BLaER1 treated with 17β-estradiol and CSF1 and Interleukin-3, amounts not matched to agents 10 nM and 100 nM (cell line): ENCODE results near the gene EFNA4.
A peak's percentile ranks its signal among the peaks of the same experiment; 100 is the strongest.

Source experiments
- H3K27ac ChIP-seq, 11 experiments: shearing (Covaris generic); formaldehyde crosslinking; 2 replicates each; pipeline ENCODE4 v1.8.1; 2022
- H3K27me3 ChIP-seq, 11 experiments: shearing (Covaris generic); formaldehyde crosslinking; 2 replicates each; pipeline ENCODE4 v1.8.1; 2022
- H3K36me3 ChIP-seq, 11 experiments: shearing (Covaris generic); formaldehyde crosslinking; 2 replicates each; pipeline ENCODE4 v1.8.1; 2022
- H3K4me1 ChIP-seq, 10 experiments: shearing (Covaris generic); formaldehyde crosslinking; 2 replicates each; pipeline ENCODE4 v1.8.1; 2022
- H3K4me2 ChIP-seq, 11 experiments: shearing (Covaris generic); formaldehyde crosslinking; 2 replicates each; pipeline ENCODE4 v1.8.1; 2022
- H3K4me3 ChIP-seq, 10 experiments: shearing (Covaris generic); formaldehyde crosslinking; 2 replicates each; pipeline ENCODE4 v1.8.1; 2022
- H3K9ac ChIP-seq, 11 experiments: shearing (Covaris generic); formaldehyde crosslinking; 2 replicates each; pipeline ENCODE4 v1.8.1; 2022
- H3K9me3 ChIP-seq, 11 experiments: shearing (Covaris generic); formaldehyde crosslinking; replicated peaks in 1 of 11; 2 replicates each; pipeline ENCODE4 v1.8.1; 2022
- H4K20me1 ChIP-seq, 11 experiments: shearing (Covaris generic); formaldehyde crosslinking; 2 replicates each; pipeline ENCODE4 v1.8.1; 2022
- Cebpa-rat ChIP-seq, 11 experiments: shearing (Covaris generic); IDR thresholded peaks; 2 replicates each; pipeline ENCODE4 v1.8.1; 2022

Gene EFNA4

GRCh38 chr1:155077758-155078445 is 14.4 kb downstream of the EFNA4 start:
- Histone ChIP-seq H3K9ac (peak overlapping the region in 7 of 11 experiments; percentile 9 to 76 (median 65); a peak in 12 of 22 replicates), H3K27ac (peak overlapping the region in 6 of 11 experiments; percentile 9 to 86 (median 31); a peak in 6 of 22 replicates), H3K4me1 (peaks cover 97 to 100% (median 100%) of the 10 kb centered on the region in 10 experiments), H4K20me1 (peaks cover 29 to 51% (median 37%) of the 10 kb centered on the region in 11 experiments; a peak in 20 of 22 replicates), H3K4me2 (peak overlapping the region; percentile 94 to 100 (median 98)), H3K27me3 (peaks cover 42 to 48% (median 42%) of the 10 kb centered on the region in 11 experiments), H3K9me3 (no peaks in the 10 kb centered on the region), H3K36me3 (no peaks in the 10 kb centered on the region), H3K4me3 (peak overlapping the region in 5 of 10 experiments; percentile 54 to 65 (median 61); a peak in 5 of 20 replicates)
- TF ChIP-seq Cebpa-rat (IDR thresholded peaks at IDR 0.05), result no peak

GRCh38 chr1:155078469-155079209 is 15.1 kb downstream of the EFNA4 start, which contains the start of gene EFNA3:
Gene EFNA3, plus strand, starts transcription at chr1:155078837. Its CDS starts 105 bp downstream, at chr1:155078942.
- peak within 1 kb of the TSS; percentile 33 to 76 (median 63) for H3K9ac ChIP-seq
- TF ChIP-seq Cebpa-rat (IDR thresholded peaks at IDR 0.05), result no peak
- H3K27me3 ChIP-seq, result peaks cover 49 to 55% (median 50%) of the 10 kb centered on the region in 11 experiments

GRCh38 chr1:155079210-155079486 is 15.6 kb downstream of the EFNA4 start:
- no peaks in the 10 kb centered on the region for H3K36me3 ChIP-seq
- peak overlapping the region; percentile 49 to 67 (median 58) for H3K4me3 ChIP-seq
- H3K27ac ChIP-seq, result peak overlapping the region in 1 of 11 experiments; percentile 15; a peak in 1 of 22 replicates
- no peak for TF ChIP-seq Cebpa-rat (IDR thresholded peaks at IDR 0.05)
- peaks cover 53 to 59% (median 55%) of the 10 kb centered on the region in 11 experiments for H3K27me3 ChIP-seq
- H3K9me3 ChIP-seq, result no peaks in the 10 kb centered on the region
- peaks cover 97 to 100% (median 100%) of the 10 kb centered on the region in 10 experiments for H3K4me1 ChIP-seq
- peak overlapping the region; percentile 33 to 76 (median 63); a peak in 21 of 22 replicates for H3K9ac ChIP-seq
- peaks cover 33 to 64% (median 50%) of the 10 kb centered on the region in 11 experiments; a peak in 20 of 22 replicates for H4K20me1 ChIP-seq
- H3K4me2 ChIP-seq, result peak overlapping the region; percentile 94 to 100 (median 98)

More at GRCh38 chr1:155078469-155079209, 15.1 kb downstream of the EFNA4 start, which contains the start of gene EFNA3:
- Histone ChIP-seq H3K9me3 (no peaks in the 10 kb centered on the region), H3K36me3 (no peaks in the 10 kb centered on the region), H3K4me2 (peak within 1 kb of the TSS; percentile 94 to 100 (median 98)), H4K20me1 (peaks cover 33 to 59% (median 44%) of the 10 kb centered on the region in 11 experiments; a peak in 20 of 22 replicates), H3K4me3 (peak within 1 kb of the TSS; percentile 49 to 67 (median 58)), H3K27ac (peak within 1 kb of the TSS in 6 of 11 experiments; percentile 9 to 86 (median 31); a peak in 7 of 22 replicates), H3K4me1 (peaks cover 97 to 100% (median 100%) of the 10 kb centered on the region in 10 experiments)

GRCh38 chr1:155079487-155080311 is 16.2 kb downstream of the EFNA4 start:
- H3K4me1 ChIP-seq, result peaks cover 95 to 99% (median 99%) of the 10 kb centered on the region in 10 experiments
- 0 out of 22 replicates have a peak overlapping the region, but pooled peaks of 1 of the 11 experiments have one; percentile 15 for H3K27ac ChIP-seq
- H3K9ac ChIP-seq, result peak overlapping the region; percentile 33 to 76 (median 63); a peak in 19 of 22 replicates
- H3K4me3 ChIP-seq, result peak overlapping the region; percentile 49 to 67 (median 58)
- peaks cover 33 to 68% (median 51%) of the 10 kb centered on the region in 11 experiments; a peak in 20 of 22 replicates for H4K20me1 ChIP-seq
- H3K36me3 ChIP-seq, result no peaks in the 10 kb centered on the region
- peaks cover 53 to 60% (median 56%) of the 10 kb centered on the region in 11 experiments for H3K27me3 ChIP-seq
- H3K4me2 ChIP-seq, result peak overlapping the region; percentile 94 to 100 (median 98)
- TF ChIP-seq Cebpa-rat (IDR thresholded peaks at IDR 0.05), result no peak
- H3K9me3 ChIP-seq, result no peaks in the 10 kb centered on the region

GRCh38 chr1:155080312-155081228 is 17.0 kb downstream of the EFNA4 start:
- TF ChIP-seq Cebpa-rat (IDR thresholded peaks at IDR 0.05), result no peak
- Histone ChIP-seq H3K36me3 (no peaks in the 10 kb centered on the region), H3K4me3 (peak overlapping the region; percentile 49 to 67 (median 58)), H3K27ac (0 out of 22 replicates have a peak overlapping the region, but pooled peaks of 1 of the 11 experiments have one; percentile 5), H3K9me3 (no peaks in the 10 kb centered on the region), H3K4me2 (peak overlapping the region; percentile 94 to 100 (median 98)), H4K20me1 (peaks cover 33 to 68% (median 51%) of the 10 kb centered on the region in 11 experiments; a peak in 20 of 22 replicates), H3K9ac (peak overlapping the region; percentile 27 to 76 (median 63); a peak in 20 of 22 replicates), H3K4me1 (peaks cover 88 to 93% (median 93%) of the 10 kb centered on the region in 10 experiments), H3K27me3 (peaks cover 53 to 60% (median 56%) of the 10 kb centered on the region in 11 experiments)

GRCh38 chr1:155081472-155082300 is 18.1 kb downstream of the EFNA4 start:
- TF ChIP-seq Cebpa-rat (IDR thresholded peaks at IDR 0.05), result no peak
- peak overlapping the region; percentile 94 to 100 (median 98) for H3K4me2 ChIP-seq
- H3K9me3 ChIP-seq, result no peaks in the 10 kb centered on the region
- peaks cover 53 to 60% (median 56%) of the 10 kb centered on the region in 11 experiments for H3K27me3 ChIP-seq
- H3K4me3 ChIP-seq, result peak overlapping the region; percentile 49 to 67 (median 57)
- H3K27ac ChIP-seq, result no peak overlapping the region
- no peaks in the 10 kb centered on the region for H3K36me3 ChIP-seq
- H3K4me1 ChIP-seq, result peaks cover 87 to 93% (median 92%) of the 10 kb centered on the region in 10 experiments
- H4K20me1 ChIP-seq, result peaks cover 33 to 68% (median 51%) of the 10 kb centered on the region in 11 experiments; a peak in 20 of 22 replicates
- H3K9ac ChIP-seq, result peak overlapping the region in 8 of 11 experiments; percentile 20 to 76 (median 52); a peak in 13 of 22 replicates
